Hepatocyte (in vitro differentiated cells): Measurements from ENCODE around the gene NFATC4. TPM values are rescaled to one million over a fixed set of nuclear protein-coding genes. Genes with fewer than 3 reads are reported as not detected.

Source experiments
- DNase-seq: peaks from one replicate; pipeline ENCODE4 v3.0.0-alpha.2; 2016; ENCODE audit warnings: low spot score
- H2AFZ ChIP-seq: fragments of 200-600 bp; sonication (generic); 2 replicates; pipeline ENCODE4 v1.6.0; 2016; ENCODE audit warnings: antibody characterized with exemption, mild to moderate bottlenecking
- H3K27ac ChIP-seq: fragments of 200-600 bp; sonication (generic); 2 replicates; pipeline ENCODE4 v1.5.1; 2016; ENCODE audit warnings: mild to moderate bottlenecking
- H3K27me3 ChIP-seq: fragments of 200-600 bp; sonication (generic); 2 replicates; pipeline ENCODE4 v1.6.1; 2016
- H3K36me3 ChIP-seq: fragments of 200-600 bp; sonication (generic); replicated peaks from 2 replicates; pipeline ENCODE4 v1.5.1; 2016; ENCODE audit warnings: low read depth; ENCODE audit not compliant: insufficient read depth
- H3K4me1 ChIP-seq: fragments of 200-600 bp; sonication (generic); 2 replicates; pipeline ENCODE4 v1.5.1; 2016; ENCODE audit warnings: mild to moderate bottlenecking, moderate library complexity; ENCODE audit not compliant: insufficient read depth
- H3K4me2 ChIP-seq: fragments of 200-600 bp; sonication (generic); 2 replicates; pipeline ENCODE4 v1.6.0; 2016
- H3K4me3 ChIP-seq: fragments of 200-600 bp; sonication (generic); 2 replicates; pipeline ENCODE4 v1.5.1; 2016; ENCODE audit warnings: mild to moderate bottlenecking
- H3K79me2 ChIP-seq: fragments of 200-600 bp; sonication (generic); 2 replicates; pipeline ENCODE4 v1.6.0; 2017; ENCODE audit warnings: mild to moderate bottlenecking
- H3K9me2 ChIP-seq: fragments of 200-600 bp; sonication (generic); replicated peaks from 2 replicates; pipeline ENCODE4 v1.6.0; 2017; ENCODE audit warnings: mild to moderate bottlenecking; ENCODE audit not compliant: insufficient read depth
- H3K9me3 ChIP-seq: fragments of 200-600 bp; sonication (generic); 2 replicates; pipeline ENCODE4 v1.5.1; 2016; ENCODE audit warnings: low read depth, mild to moderate bottlenecking
- H4K20me1 ChIP-seq: fragments of 200-600 bp; sonication (generic); 2 replicates; pipeline ENCODE4 v1.6.0; 2016; ENCODE audit warnings: mild to moderate bottlenecking; ENCODE audit not compliant: insufficient read depth, poor library complexity, severe bottlenecking
- EZH2 ChIP-seq: fragments of 200-600 bp; sonication (generic); IDR thresholded peaks from 2 replicates; pipeline ENCODE4 v1.6.1; 2016; ENCODE audit warnings: antibody characterized with exemption, mild to moderate bottlenecking, borderline replicate concordance
- EZH2phosphoT487 ChIP-seq: fragments of 200-600 bp; sonication (generic); IDR thresholded peaks from one replicate; pipeline ENCODE4 v1.6.1; 2018; ENCODE audit warnings: antibody characterized with exemption, mild to moderate bottlenecking, low read depth, moderate library complexity; ENCODE audit not compliant: unreplicated experiment, severe bottlenecking
- WGBS: methylation state at CpG from one replicate; pipeline ENCODE4 v1.1.6; 2016; ENCODE audit warnings: low lambda C conversion rate; ENCODE audit errors: missing lambda C conversion rate; 5-methylcytosine and 5-hydroxymethylcytosine counted together
- polyA plus RNA-seq: library from polyadenylated mRNA; unstranded; fragments of >200 nt; fragmentation: Nextera tagmentation; extraction: Ambion mirVana; gene quantifications from 2 replicates; pipeline ENCODE4 v1.2.1, GENCODE V29; 2016
- total RNA-seq: library from RNA; depleted of rRNA; stranded (reverse); fragments of >200 nt; gene quantifications from 2 replicates; pipeline ENCODE4 v1.2.3, GENCODE V29; 2014
- TF ChIP-seq, protein P1 (sequence below): fragments of 200-600 bp; sonication (generic); IDR thresholded peaks from 2 replicates; pipeline ENCODE4 v1.5.1; 2016; ENCODE audit warnings: antibody characterized with exemption, mild to moderate bottlenecking; ENCODE audit not compliant: poor library complexity

NFATC4 gene
- total and polyA plus RNA-seq, 2 experiments from 2014 or later, result 37.8 to 68.8 TPM

DNA sequence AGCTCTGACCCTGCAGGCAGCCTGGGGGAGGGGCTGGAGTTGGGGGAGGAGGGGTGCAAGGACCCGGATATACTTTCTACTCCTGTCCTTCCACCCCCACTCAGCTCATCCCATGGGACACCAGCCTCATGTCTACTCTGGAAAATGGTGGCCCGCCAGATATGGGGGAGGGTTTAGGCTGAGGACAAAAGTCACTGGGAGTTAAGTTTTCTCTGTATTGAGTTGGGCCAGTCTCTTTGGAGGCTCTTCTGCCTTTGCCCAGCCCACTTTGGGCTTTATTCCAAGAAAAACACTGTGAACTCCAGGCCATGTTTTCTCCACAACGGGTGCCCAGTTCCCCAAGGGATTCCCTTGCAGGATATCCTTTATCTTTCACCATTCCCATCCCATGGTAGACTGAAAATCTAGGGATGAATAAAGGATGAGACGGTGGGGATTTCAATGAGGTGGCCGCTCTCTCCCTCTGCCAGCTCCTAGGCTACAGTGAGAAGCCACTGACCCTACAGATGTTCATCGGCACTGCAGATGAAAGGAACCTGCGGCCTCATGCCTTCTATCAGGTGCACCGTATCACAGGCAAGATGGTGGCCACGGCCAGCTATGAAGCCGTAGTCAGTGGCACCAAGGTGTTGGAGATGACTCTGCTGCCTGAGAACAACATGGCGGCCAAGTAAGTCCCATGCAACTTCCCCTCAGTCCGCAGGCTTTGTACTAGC is 4.9 kb downstream of the NFATC4 start:
- Histone ChIP-seq H3K9me3 (no peaks in the 10 kb centered on the region), H2AFZ (no peak overlapping the region), H3K4me1 (peaks cover 6% of the 10 kb centered on the region), H3K36me3 (no peaks in the 10 kb centered on the region), H3K27ac (no peak overlapping the region), H3K27me3 (no peaks in the 10 kb centered on the region), H3K4me2 (no peak overlapping the region), H3K4me3 (no peak overlapping the region), H3K79me2 (peaks cover 7% of the 10 kb centered on the region), H3K9me2 (no peaks in the 10 kb centered on the region), H4K20me1 (no peaks in the 10 kb centered on the region)
- TF ChIP-seq EZH2 (no peak), EZH2phosphoT487 (no peak)
- TF ChIP-seq, protein P1, sequence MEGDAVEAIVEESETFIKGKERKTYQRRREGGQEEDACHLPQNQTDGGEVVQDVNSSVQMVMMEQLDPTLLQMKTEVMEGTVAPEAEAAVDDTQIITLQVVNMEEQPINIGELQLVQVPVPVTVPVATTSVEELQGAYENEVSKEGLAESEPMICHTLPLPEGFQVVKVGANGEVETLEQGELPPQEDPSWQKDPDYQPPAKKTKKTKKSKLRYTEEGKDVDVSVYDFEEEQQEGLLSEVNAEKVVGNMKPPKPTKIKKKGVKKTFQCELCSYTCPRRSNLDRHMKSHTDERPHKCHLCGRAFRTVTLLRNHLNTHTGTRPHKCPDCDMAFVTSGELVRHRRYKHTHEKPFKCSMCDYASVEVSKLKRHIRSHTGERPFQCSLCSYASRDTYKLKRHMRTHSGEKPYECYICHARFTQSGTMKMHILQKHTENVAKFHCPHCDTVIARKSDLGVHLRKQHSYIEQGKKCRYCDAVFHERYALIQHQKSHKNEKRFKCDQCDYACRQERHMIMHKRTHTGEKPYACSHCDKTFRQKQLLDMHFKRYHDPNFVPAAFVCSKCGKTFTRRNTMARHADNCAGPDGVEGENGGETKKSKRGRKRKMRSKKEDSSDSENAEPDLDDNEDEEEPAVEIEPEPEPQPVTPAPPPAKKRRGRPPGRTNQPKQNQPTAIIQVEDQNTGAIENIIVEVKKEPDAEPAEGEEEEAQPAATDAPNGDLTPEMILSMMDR, result no peak
- WGBS, result 92% methylated on average over 12 of the region's 12 CpGs
- DNase-seq, result no peak

DNA sequence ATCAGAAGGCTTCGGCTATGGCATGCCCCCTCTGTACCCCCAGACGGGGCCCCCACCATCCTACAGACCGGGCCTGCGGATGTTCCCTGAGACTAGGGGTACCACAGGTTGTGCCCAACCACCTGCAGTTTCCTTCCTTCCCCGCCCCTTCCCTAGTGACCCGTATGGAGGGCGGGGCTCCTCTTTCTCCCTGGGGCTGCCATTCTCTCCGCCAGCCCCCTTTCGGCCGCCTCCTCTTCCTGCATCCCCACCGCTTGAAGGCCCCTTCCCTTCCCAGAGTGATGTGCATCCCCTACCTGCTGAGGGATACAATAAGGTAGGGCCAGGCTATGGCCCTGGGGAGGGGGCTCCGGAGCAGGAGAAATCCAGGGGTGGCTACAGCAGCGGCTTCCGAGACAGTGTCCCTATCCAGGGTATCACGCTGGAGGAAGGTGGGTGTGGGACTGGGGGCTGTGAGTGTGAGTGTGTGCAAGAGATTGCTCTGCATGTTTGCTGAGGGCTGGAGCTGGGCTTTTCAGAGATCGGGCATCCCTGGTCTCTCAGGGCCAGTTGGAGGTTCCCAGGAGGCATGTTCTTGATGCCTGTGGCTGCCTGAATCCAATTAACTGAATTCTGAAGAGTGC is 8.6 kb downstream of the NFATC4 start:
- Histone ChIP-seq H3K79me2 (no peaks in the 10 kb centered on the region), H3K9me3 (no peaks in the 10 kb centered on the region), H2AFZ (no peak overlapping the region), H3K4me2 (no peak overlapping the region), H3K4me1 (peaks cover 9% of the 10 kb centered on the region), H3K4me3 (no peak overlapping the region), H4K20me1 (no peaks in the 10 kb centered on the region), H3K9me2 (no peaks in the 10 kb centered on the region), H3K27ac (no peak overlapping the region), H3K36me3 (no peaks in the 10 kb centered on the region), H3K27me3 (no peaks in the 10 kb centered on the region)
- DNase-seq, result no peak
- no peak for TF ChIP-seq EZH2
- TF ChIP-seq EZH2phosphoT487, result no peak
- TF ChIP-seq, protein P1, result no peak
- WGBS, result 80% methylated on average over 16 of the region's 16 CpGs

DNA sequence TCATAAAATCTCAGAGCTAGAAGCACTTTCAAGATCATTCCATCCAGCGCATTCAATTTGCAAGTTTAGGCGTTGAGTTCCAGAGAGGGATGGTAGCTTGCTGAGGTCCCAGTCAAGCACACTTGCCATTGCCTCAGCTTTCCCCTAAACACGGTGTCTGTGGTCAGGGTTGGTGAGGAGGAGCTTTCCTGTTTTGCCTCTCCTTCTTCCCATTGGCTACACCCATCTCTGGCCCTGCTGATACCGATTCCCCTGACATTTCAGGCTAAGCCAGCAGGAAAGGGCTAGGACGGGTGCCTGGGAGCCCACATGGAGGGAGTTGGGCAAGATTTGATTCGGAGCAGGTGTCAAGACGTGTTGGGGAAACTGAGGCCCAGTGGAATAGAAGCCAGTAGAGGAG is 9.1 kb downstream of the NFATC4 start:
- Histone ChIP-seq H3K79me2 (no peaks in the 10 kb centered on the region), H3K4me1 (peaks cover 9% of the 10 kb centered on the region), H3K9me3 (no peaks in the 10 kb centered on the region), H3K36me3 (no peaks in the 10 kb centered on the region), H3K4me3 (no peak overlapping the region), H3K27me3 (no peaks in the 10 kb centered on the region), H3K27ac (no peak overlapping the region), H3K9me2 (no peaks in the 10 kb centered on the region), H3K4me2 (no peak overlapping the region), H2AFZ (no peak overlapping the region), H4K20me1 (no peaks in the 10 kb centered on the region)
- no peak for DNase-seq
- WGBS, result 86% methylated on average over 7 of the region's 7 CpGs
- TF ChIP-seq, protein P1, result no peak
- TF ChIP-seq EZH2 (no peak), EZH2phosphoT487 (no peak)
